ENCODE data around the gene DIAPH2. TPM values are rescaled to one million over a fixed set of nuclear protein-coding genes. Genes with fewer than 3 reads are reported as not detected.
"Not testable (repeated sequence)": the region's sequence is repeated elsewhere in the genome, so short reads cannot be mapped to it uniquely, and the experiment has no call there.

The DIAPH2 gene
- total RNA-seq, 1 experiment from 2014 or later: 8.4 TPM

DNA sequence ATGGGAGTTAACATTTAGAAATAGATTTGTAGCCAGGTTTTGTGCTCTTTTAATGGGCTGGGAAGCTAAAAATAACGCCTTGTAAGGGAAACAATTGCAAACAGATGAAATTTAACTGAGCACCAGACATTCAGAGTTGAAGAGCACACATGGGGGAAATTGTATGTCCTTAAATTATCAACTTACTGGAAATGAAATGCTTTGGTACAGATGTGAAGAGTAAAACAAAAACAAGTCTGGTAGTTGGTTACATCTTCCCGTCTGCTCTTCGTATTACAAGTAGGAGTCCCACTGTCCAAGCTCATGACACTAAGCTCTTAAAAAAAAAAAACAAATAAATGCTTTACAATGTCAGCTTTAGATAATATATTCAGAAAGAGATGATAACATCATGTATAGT lies 139.5 kb downstream of the DIAPH2 start:
- no peak for DNase-seq (ENCODE audit: low read depth)

DNA sequence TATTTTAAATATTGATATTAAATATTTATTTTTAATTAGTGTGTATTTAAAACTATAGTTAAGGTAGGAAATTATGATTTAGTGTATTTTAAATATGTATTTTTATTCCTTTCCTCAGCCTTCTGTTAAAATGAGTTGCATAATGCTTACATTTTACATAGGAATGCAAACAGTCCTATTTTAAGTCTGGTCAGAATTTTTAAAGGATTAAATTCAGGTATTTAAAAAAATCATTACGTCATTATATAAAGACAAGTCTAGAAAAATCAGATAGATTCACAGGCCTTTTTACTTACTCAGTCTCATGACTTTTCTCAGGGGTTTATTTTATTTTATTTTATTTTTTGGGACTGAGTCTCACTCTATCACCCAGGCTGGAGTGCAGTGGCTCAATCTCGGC lies 148.7 kb downstream of the DIAPH2 start:
- no peak for DNase-seq (ENCODE audit: low read depth)

DNA sequence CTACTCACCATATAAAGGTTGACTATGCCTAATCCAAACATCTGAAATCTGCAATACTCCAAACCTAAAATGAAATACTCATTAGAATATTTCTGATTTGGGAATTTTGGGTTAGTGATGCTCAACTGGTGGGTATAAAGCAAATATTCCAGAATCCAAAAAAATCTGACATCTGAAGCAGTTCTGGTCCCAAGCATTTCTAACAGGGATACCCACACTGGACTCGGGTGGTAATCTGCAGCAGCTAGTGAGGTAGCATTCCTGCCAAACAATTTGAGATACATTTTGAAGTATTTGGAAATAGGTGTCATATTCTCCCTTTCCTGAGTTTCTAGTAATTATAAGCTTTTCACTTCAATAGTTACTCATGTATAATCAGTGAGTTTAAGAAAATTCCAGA lies 149.5 kb downstream of the DIAPH2 start:
- no peak for DNase-seq (ENCODE audit: low read depth)

DNA sequence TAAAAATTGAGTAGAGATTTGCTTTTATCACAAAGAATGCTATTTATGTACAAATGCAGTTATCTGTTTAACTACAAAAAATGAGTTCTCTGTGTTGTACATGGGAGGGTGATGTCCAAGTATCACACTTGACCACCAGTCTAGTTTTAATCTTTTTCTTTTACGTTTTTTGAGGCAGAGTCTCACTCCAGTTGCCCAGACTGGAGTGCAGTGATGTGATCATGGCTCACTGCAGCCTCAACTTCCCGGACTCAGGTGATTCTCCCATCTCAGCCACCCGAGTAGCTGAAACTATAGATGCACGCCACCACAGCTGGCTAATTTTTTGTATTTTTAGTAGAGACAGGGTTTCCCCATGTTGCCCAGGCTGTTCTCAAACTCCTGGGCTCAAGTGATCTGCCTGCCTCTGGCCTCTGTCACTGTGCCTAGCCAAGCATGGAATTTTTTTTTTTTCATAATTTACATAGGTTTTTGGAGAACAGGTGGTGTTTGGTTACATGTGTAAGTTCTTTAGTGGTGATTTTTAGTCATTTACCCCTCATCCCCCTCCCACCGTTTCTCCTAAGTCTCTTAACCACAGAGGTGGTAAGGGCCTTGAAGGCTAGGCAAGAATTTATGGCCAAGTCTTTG lies 151.1 kb downstream of the DIAPH2 start:
- DNase-seq (ENCODE audit: low read depth): no peak

DNA sequence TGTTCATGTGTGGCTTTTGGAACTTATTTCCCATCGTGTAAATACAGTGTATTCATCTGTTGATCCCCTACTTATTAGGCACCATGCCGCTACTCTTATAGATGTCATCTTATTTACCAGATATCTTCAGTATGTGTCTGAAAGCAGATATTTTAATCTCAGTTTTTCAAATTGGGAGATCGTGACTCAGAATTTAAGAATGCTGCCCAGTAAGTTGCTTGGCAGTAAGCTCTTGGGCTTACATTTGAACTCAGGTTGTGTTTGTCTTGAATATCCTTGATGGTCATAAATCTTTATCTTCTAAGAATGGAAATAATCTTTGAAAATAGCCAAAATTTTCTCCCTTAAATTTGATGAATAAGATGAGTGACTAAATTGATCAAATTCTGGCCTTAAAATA lies 153.2 kb downstream of the DIAPH2 start:
- DNase-seq (ENCODE audit: low read depth): peak; percentile 13

DNA sequence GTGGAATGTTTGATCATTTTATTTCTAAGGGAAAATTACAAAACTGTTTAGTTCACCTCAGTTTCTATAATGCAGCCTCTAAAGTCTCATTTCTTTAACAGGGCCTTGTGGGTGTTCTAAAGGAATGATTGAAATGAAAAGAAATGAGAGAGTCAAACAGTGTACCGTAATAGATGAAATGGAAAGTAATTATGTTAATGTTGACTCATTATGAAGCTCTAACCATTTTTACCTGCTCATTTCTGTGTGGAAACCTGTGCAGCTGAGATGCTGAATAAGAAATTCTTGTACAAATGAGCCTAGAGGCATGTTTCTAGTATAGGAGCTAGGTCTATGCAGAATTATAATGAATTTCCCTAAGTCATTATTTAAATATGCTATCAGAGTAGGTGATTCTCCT lies 153.9 kb downstream of the DIAPH2 start:
- DNase-seq (ENCODE audit: low read depth): no peak

DNA sequence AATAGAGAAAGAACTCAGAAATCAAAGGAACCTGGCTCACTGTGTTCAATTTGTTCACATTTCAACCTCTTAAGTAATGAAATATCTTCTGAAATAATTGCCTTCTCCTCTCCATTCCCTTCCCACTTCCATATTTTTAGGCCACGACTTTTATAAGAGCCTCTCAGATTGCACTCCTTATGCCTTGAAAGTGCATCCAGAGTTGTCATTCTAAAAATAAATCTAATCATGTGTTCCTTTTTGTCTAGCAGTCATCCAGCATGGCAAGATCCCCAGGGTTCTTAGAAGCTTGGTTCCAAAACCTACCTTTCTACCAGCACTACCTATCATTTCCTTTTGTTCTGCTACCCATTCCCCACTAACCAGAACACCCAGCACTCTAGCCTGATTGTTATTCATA lies 156.7 kb downstream of the DIAPH2 start:
- no peak for DNase-seq (ENCODE audit: low read depth)

DNA sequence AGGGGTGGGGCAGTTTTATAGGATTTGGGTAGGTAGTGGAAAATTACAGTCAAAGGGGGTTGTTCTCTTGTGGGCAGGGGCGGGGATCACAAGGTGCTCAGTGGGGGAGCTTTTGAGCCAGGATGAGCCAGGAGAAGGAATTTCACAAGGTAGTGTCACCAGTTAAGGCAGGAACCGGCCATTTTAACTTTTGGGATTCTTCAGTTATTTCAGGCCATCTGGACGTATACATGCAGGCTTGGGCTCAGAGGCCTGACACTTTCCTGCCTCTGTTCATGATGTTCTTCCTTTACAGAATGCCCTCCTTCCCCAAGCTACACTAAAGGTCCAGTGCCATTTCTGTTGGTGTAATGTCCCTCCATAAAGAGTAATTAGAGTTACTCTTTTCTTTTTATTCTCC lies 157.2 kb downstream of the DIAPH2 start:
- not testable (repeated sequence) for DNase-seq (ENCODE audit: low read depth)

DNA sequence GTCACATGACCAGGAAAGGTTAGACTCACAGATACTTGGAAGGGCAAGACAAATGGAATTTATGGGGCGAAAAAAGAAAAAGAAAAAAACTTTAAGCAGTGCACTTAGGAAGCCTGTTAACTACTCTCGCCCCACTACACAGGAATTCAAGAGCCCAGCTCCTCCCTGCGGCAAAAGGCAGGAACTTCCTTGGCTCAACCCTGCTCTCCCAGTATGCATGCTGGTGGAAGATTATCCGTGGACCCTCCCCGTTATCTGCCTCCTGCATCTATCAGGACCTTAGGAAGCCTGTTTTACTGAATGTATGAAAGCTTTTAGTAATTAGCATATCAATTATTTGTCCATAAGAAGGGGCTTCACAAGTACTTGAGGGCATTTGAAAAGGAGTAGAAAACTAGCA lies 158.9 kb downstream of the DIAPH2 start:
- no peak for DNase-seq (ENCODE audit: low read depth)

DNA sequence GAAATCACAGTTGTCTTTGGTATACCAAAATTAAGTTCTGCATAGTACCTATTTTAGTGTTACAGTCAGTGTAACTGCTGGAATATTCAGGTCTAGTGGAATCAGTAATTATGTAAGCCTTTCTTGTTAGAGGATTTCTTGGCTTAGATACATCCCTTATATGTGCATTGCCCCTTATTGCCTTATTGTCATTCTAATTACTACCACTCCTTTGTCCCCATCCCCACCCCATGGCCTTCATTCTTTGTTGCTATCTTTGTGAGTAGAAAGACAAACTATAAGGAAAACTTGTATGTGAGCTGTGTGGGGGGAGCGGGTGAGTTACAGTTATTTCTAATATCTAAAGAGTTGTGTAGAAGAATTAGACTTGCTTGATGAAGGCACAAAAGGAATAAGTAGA lies 162.2 kb downstream of the DIAPH2 start:
- no peak for DNase-seq (ENCODE audit: low read depth)

DNA sequence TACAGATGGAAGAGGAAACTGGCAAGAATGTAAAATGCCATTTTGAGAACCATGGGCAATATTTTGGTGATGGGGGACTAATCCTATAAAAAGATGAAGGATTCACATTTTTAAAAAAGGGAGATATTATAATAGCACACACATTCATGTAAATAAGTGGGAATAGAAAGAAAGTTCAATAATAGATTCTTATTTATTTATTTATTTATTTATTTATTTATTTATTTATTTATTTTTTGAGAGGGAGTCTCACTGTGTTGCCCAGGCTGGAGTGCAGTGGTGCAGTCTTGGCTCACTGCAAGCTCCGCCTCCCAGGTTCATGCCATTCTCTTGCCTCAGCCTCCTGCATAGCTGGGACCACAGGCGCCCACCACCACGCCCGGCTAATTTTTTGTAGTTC lies 174.8 kb downstream of the DIAPH2 start:
- not testable (repeated sequence) for DNase-seq (ENCODE audit: low read depth)

DNA sequence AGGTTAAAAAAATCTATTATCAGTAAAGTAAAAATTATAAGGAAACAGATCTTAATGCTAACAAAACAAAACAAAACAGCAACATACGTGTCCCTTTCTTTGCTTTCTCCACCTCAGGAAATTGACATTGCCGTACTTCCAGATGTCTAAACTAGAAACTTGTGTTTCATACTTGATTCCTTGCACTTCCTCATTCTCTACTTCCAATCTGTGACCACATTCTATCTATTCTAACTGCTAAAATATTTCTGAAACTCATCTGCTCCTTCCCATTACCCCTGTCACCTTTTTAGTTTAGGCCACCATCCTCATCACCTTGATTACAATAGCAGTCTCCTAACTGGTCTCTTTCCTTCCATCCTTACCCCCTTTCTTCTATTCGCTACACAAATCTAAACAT lies 176.6 kb downstream of the DIAPH2 start:
- DNase-seq (ENCODE audit: low read depth): no peak

DNA sequence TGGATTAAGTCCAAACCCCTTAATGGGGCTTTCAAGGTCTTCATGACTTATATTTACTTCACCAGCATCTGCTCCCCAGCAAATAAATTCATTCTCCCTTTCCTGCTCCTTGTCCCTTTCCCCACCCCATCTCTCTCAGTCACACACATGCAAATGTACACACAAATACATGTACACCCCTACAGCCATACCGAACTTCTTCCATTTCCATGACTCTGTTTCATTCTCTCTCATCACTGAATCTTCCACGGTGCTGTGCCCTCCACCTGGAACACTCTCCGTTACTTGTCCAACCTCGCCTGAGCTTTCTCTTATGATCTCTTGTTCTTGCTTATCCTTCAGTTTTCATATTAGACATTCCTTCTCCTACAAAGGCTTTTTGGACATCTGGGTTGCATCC lies 177.0 kb downstream of the DIAPH2 start:
- DNase-seq (ENCODE audit: low read depth): no peak

DNA sequence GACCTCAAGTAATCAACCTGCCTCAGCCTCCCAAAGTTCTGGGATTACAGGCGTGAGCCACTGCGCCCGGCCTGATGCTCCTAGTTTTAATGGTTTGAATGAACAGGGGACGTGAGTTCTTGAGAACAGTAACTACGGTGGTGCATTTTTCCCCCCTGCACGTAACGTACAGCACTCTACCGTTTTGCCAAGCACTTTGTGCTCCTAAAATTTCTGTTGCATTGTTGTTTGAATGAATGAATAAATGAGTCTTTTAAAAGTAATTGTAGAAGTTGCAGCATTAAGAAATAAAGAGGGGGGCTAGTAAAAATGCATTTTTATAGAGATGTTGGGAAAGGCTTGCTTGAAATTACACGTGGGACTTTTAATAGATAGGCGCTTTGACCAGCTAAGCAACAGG lies 199.0 kb downstream of the DIAPH2 start, which contains the start of gene RPA4:
Gene RPA4 (plus strand): TSS at position 301 of the 400 bp plus-strand sequence. CDS start 403 bp downstream, outside the sequence.
- DNase-seq (ENCODE audit: low read depth): no peak

DNA sequence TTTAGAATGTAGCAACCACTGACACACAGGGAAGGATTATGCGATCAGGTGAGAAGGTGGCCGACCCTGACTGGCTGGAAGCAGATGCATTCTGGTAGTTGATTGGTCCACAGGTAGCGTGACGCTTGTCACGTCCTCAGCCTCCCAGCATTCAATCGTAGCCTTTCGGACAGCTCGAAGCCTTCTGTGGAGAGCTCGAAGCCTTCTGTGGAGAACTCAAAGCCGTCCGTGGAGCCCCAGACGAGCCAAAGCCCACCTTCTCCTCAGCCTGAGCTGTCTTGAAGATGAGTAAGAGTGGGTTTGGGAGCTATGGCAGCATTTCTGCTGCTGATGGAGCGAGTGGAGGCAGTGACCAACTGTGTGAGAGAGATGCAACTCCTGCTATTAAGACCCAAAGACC lies 199.4 kb downstream of the DIAPH2 start:
- DNase-seq (ENCODE audit: low read depth): no peak

DNA sequence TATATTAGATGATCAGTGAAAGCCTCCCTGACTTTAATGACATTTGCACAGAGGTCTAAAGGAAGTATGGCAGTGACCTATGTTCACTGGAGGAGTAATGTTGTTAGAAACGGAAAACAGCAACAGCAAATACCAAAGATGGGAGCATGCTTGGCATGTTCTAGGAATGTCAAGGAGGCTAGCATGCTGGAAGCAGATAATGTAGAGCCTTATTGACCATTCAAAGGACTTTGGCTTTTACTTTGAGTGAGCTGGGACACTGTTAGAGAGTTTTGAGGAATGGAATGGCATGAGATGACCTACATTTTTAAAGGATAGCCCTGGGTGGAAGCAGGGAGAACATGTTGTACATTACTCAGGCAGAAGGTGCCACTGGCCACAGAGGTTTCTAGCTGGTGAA lies 205.1 kb downstream of the DIAPH2 start:
- peak; percentile 0 for DNase-seq (ENCODE audit: low read depth)

DNA sequence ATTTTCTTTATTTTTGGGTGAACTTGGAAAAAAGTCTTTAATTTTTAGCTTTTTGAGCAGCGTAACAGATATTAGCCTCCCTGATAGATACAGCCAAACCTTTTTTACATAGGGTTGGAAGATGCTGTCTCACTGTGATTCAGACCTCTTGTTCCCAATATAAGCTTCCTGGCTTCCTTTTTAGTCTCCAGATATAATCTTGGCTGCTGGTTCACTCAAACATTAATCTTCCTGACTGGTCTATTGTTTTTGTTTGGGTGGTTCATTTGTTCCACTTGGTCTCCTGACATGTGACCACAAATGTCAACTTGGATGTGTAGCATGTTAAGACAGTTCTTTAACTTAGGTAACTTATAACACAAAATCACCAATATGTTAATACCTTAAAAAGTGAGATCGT lies 222.1 kb downstream of the DIAPH2 start:
- DNase-seq (ENCODE audit: low read depth): peak; percentile 5

DNA sequence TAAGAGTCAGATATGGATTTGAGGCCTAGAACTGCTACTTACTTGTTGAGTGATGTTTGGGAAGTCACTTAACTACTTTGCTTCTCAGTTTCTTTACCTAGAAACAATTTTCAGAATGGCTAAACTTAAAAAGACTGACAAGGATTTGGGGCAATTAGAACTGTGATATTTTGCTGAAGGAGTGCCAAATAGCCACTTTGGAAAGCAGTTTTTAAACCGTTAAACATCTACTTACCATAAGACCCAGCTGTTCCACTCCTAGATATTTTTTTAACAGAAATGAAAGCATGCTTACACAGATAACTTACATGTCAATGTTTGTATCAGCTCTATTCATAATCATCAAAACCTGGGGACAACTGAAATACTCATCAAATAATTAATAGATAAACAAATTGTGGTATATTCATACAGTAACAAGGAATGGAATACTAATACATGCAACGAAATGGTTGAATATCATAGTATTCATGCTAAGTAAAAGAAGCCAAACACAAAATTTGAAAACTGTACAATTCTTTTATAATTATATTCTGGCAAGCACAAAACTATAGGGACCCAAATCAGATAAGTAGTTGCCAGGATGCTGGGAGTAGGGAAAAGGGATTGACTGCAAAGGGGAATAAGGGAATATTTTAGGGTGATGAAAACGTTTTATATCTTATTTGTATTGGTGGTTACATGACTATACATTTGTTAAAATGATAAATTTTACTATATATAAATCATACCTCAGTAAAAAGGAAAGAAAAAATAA lies 223.1 kb downstream of the DIAPH2 start:
- no peak for DNase-seq (ENCODE audit: low read depth)

DNA sequence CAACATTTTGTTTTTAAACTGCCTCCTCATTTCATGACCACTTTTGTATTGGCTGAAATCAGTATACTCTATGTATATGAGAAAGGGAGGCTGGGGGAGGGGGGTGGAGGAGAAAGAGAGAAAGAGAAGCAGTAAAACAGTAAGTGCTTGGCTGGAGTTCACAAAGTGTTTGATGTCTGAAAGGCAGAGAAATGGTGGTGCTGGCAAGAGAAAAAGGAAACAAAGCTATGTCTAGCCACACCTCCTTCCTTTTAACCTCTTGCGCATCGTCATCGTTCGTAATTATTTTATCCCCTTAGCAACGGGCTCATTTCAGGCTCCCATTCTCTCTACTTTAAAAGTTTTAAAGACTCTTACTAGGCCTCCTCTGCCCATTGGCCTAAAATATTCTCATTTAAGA lies 224.6 kb downstream of the DIAPH2 start:
- no peak for DNase-seq (ENCODE audit: low read depth)

DNA sequence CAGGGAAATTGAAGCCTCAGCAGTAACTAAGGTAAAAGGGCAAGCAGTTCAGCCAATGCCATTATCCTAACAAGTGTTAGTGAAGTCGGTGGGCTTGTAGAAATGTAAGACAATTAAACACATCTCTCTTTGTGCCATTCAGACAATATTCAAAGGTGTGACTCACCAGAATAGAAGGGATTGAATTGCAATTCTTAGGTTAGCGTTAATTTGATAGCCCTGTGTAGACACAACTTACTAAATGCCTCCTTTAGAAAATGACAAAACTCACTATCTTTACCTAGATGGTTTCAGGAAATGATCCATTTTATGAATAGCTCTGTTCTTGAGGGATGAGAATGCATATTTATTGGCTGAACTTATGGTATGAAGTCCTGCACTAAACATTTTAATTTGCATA lies 234.2 kb downstream of the DIAPH2 start:
- DNase-seq (ENCODE audit: low read depth): no peak

DNA sequence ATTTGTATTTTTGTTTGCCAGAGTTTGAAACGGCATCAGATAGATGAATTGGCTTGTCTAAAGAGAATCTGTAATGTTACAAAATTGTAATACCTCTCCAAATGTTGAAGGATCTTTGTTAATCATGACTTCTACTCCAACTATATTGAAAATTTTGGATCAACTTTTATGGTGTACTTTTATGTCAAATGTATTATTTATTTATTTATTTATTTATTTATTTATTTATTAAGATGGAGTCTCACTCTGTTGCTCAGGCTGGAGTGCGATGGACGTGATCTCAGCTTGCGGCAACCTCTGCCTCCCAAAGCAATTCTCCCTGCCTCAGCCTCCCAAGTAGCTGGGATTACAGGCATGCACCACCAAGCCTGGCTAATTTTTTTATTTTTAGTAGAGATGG lies 235.0 kb downstream of the DIAPH2 start:
- no peak for DNase-seq (ENCODE audit: low read depth)

DNA sequence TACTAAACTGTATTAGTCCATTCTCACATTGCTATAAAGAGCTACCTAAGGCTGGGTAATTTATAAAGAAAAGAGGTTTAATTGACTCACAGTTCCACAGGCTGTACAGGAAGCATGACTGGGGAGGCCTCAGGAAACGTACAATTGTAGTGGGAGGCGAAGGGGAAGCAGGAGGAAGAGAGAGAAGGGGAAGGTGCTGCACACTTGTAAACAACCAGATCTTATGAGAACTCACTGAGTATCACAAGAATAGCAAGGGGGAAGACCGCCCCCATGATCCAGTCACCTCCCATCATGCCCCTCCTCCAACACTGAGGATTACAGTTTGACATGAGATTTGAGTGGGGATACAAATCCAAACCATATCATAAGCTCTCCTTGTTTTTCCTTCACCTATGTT lies 239.9 kb downstream of the DIAPH2 start:
- DNase-seq (ENCODE audit: low read depth): no peak

DNA sequence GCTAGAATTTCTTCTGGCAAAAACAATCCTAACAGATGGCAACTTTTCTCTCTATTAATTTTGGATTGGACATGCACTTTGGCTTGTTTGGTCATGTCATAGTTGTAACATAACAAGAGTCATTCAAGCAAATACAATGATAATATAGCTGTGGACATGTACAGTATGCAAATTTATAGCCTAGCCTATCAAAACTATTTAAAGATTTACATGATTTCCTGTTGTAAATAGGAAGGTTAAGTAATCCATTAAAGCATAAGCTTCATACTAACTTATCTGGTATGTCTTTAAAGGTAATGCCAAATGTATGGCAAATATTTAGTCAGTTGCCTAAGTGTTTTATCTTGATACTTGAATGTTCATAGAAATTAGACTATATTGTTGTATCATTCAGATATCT lies 244.4 kb downstream of the DIAPH2 start:
- no peak for DNase-seq (ENCODE audit: low read depth)

DNA sequence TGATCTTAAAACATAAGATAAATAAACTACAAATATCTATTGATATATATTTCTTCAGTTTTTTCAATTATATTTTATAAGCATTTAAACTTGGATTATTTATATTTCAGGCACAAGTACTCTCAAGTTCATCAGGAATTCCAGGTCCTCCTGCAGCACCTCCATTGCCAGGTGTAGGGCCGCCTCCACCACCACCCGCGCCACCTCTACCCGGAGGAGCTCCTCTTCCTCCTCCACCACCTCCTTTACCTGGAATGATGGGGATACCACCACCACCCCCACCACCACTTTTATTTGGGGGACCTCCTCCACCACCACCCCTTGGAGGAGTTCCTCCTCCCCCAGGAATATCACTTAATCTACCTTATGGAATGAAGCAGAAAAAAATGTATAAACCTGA lies 273.1 kb downstream of the DIAPH2 start:
- DNase-seq (ENCODE audit: low read depth): no peak
